CD4-positive, alpha-beta T cell treated with Interleukin-2 at 100 ng/mL for 4 hours (primary cell): ENCODE data around the gene CCSER1.
"Not testable (repeated sequence)": the region's sequence is repeated elsewhere in the genome, so short reads cannot be mapped to it uniquely, and the experiment has no call there.

ENCODE experiments used
- DNase-seq: peaks from one replicate; pipeline ENCODE4 v3.0.0-alpha.2; 2020; ENCODE audit warnings: low spot score

Gene CCSER1

GRCh38 chr4:90299373-90299772, 172.2 kb downstream of the CCSER1 start:
- DNase-seq = no peak

DNA sequence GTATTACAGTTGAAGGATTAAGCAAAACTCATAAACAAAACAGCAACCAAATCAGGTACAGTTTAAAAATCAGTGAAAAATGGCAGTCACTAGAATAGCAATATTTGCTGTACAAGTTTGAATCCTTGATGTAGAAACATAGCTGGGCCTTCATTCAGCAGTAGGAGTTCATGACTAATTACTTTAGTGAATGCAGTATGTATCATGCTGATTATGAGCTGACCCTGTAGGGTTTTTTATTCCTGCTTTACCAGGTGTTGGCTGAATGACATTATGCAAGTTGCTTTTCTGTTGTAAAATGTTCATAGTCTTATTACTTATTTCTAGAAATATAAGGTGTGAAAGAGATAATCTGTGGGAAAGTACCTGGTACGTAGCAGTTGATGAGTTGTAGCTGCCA, 179.6 kb downstream of the CCSER1 start:
- no peak for DNase-seq

DNA sequence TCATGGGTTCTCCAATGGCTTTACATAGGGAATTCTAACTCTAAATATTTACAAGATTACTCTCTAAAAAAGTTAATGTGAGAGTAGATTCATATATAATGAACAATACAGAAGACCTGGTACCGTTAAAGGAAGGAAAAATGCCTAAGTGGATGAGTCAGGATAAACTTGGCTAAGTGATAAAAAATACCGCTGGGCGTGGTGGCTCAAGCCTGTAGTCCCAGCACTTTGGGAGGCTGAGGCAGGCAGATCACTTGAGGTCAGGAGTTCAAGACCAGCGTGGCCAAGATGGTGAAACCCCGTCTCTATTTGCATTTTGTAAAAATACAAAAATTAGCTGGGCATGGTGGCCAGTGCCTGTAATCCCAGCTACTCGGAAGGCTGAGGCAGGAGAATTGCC, 189.9 kb downstream of the CCSER1 start:
- DNase-seq = not testable (repeated sequence)

GRCh38 chr4:90317785-90318184, 190.6 kb downstream of the CCSER1 start:
- DNase-seq = no peak

DNA sequence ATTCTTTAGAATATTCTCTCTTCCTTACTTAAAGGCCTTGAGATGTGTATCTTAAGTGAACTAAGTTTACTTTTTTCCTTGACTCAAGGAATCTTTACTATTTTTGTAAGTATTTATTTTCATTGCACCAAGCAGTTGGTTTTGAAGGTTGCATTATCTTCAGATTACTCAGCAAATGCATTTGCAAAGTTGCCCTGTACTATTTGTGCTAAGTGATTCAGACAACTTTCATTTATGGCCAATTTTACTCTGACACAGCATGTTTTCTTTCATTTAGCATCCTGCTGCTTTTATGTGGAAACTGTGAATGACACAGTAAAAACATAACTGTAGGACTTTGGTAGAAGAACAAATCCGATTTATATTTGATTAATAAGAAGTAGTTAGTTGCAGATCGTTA, 191.0 kb downstream of the CCSER1 start:
- no peak for DNase-seq

GRCh38 chr4:90328558-90328957, 201.4 kb downstream of the CCSER1 start:
- no peak for DNase-seq

DNA sequence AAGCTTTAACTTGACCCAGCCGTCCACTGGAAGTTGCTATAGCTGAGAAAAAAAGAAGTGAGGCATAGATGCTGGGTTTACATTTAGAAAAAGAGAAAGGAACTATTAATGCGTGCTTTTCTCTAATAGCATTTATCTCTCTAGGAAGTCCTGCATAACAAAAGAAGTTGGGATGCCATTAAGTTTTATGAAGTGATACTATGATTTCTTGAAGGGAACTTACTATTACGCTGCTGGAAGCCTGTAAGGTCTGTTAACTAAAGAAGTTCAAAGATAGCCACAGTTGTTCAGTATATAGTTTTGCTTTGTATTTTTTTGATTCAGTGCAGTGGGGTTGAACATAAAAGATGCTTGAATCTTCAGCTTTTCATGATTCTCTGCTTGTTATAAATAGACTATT, 203.4 kb downstream of the CCSER1 start:
- no peak for DNase-seq

DNA sequence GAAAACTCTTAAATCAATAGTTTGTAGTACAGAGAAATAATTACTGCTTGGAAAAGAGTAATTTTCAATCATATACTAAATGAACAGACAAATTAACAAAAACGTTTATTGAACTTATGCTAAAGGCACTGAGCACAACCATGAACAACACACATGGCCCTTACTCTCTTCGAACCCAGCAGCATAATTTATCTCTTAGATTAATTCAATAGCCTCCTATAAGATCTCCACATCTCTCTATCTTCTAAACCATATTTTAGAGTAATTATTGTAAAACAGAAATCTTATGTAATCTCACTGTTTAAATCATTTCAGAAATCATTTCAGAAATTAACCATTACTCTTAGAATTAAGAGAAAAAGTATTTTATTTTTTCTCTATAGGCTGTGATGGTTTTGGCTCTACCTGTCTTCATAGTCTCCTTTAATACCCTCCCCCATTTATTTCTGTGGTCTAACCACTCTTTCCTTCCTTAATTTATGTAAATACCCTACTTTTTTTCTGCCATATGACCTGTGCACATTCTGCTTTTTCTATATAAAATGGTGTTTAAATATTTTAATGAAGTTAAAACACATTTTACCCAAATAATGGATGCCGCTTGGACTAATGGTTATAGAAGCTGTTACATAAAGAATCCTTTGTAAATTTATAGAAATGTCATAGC, 218.5 kb downstream of the CCSER1 start:
- no peak for DNase-seq

- DNase-seq = no peak
Observed at GRCh38 chr4:90349636-90350035, 222.4 kb downstream of the CCSER1 start.

DNA sequence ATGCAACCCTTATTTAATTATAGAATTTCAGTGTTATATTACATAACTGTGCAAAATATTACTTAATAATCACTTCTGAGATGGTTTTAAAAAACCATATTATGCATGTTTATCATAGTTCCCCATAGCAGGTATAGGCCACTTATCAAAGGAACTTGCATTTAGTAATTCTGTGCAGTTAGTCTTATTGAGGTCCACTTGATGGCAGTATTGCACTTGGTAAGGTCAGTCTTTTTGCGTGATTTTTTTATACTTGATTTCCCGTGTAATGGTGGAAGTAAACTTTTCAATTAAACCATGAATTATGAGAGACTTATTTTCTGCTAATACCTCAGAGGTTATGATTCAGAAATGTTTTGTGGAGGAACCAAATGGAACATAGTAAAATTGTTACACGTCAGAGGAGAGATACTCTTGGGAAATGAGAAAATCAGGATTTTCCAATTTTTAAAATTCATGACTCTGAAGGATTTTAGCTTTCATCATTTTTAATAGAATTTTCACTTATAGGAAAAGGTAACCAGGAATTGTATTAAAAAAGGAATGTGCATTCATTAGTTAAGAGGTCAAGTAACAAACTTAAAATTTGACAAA, 230.0 kb downstream of the CCSER1 start:
- no peak for DNase-seq

GRCh38 chr4:90375081-90375480, 247.9 kb downstream of the CCSER1 start:
- DNase-seq = no peak

- DNase-seq = no peak
Observed at GRCh38 chr4:90393215-90393614, 266.0 kb downstream of the CCSER1 start.

- DNase-seq = no peak
Observed at GRCh38 chr4:90403781-90404180, 276.6 kb downstream of the CCSER1 start.

- DNase-seq = not testable (repeated sequence)
Observed at GRCh38 chr4:90407897-90408296, 280.7 kb downstream of the CCSER1 start.

DNA sequence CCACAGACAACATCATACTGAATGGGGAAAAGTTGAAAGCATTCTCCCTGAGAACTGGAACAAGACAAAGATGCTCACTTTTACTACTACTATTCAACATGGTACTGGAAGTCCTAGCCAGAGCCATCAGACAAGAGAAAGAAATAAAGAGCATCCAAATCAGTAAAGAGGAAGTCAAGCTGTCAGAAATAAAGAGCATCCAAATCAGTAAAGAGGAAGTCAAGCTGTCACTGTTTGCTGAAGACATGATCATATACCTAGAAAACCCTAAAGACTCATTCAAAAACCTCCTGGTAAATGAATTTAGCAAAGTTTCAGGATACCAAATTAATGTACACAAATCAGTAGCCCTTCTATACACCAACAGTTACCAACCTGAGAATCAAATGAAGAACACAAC, 285.6 kb downstream of the CCSER1 start:
- not testable (repeated sequence) for DNase-seq

DNA sequence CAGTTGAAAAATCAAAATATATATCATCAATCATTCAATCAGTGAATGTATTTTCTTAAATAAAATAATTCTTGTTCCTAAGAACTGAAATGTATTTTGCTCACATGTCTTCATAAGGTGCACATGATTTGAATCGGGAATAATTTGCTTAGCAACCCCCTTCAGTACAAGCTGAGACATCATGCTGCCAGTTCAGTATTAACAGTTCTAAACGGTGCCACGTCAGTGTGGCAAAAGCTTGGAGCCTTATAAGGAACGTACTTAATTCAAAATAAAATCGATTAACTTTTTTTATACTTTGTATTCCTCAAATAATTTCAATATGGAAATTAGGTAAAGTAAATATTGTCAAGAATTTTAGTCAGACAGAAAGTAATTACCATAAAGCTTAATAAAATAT, 287.9 kb downstream of the CCSER1 start:
- no peak for DNase-seq

DNA sequence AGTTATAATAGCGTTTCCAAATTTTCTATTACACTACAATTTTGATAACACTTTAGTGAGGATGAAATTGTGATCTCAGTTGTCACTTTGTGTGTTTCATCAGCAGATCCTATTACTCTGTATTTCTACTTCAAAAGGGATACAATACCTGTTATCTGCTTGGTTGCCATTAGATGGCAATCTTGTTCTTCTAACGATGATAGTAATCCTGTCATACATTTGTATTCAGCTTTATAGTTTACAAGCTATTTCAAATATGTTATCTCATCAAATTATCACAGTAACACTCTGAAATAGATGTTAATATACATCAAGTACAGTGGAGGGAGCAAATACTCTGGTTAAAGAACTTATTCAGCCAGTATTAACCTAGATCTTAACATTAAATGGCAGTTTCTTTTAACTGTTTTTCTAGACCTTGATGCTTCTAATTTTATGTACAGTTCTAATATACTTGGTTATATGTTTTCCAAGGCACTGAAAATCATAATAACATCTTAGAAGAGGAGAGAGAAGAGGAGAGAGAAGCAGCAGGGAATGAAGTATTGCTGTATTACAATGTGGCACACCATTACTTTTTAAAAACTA, 292.0 kb downstream of the CCSER1 start:
- DNase-seq = no peak

DNA sequence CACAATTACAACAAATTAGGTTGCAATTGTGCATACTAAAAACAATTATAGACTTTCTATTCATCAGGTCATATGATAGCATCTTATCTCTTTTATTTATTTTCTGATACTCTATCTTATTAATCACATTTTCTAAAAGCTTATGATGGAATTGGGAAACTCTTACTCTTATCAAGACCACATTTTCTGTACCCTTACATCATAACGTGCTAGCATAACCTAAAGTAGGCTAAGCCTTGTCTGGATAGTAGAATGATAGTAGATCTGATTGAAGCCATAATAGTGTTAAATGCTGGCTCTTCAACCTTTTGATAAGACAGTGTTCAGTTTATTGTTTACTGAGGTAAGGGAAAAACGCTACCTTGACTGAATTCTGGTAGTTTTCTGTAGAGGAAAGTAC, 294.0 kb downstream of the CCSER1 start:
- DNase-seq = no peak

DNA sequence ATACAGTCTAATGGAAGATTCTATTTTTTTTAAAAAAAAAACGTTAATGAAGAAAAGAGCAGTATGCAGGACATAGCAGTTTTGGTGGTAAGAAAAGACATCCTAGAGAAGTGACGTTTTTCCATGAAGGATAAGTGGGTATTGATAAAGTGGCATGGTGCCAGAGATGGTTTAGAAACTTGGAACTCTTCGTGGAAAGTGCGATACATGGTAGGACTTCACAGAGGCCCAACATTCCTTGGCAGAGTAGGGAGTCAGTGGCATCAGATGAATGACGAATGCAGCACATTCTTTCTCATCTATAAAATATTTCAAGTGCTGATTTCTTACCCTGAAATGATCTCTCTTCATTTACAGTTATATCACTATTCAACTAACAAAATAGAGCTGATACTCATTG, 298.7 kb downstream of the CCSER1 start:
- DNase-seq = no peak

DNA sequence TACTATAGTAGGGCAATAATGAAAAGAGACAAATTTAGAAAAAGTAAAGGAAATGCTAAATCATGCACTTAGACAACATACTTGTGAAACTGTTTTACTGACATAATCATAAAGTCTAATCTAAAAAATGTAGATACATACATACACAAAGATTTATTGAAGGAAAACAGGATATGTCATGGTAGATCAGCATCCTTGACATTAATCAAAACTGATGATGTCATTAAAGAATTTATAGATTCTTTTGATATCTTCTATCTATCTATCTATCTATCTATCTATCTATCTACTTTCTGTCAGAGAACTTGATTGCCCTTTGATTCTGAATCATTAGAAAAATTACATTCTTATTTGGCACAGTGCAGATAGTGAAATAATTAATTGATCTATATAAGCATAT, 311.3 kb downstream of the CCSER1 start:
- DNase-seq = no peak

DNA sequence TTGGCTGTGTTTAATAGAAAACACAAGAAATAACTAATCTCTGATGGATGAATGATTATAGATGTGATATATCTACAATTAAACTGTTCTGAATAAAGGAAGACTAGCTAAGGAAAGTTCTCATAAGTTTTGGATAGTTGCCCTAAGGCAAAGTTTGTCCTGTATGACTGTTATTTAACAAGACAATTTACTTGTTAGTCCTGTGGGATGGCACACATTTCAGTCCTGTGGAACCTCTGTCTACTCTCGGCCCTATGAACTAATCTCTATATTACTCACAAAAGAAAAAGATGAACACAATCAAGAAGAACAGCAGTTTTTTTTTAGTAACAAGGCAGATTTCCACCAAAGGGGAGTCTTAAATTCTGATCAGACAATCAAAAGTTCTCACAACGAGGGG, 314.6 kb downstream of the CCSER1 start:
- DNase-seq = no peak

DNA sequence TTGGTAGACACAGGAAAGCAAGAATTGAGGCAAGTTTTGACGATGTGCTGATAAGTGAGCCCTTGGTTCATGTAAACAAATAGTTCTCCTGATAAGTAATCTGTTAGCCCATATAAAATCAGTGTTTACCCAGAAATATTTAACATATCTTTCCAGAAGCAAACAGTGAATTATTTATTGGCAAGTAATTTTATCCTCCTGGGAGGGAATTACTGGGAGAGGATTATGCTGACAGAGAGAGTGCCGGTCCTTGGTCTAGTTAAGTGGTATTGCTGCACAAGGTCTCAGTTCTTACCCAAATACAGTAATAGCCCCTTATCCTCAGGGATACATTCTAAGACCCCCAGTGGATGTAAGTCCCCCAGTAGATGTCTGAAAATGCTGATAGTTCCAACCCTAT, 315.4 kb downstream of the CCSER1 start:
- no peak for DNase-seq

DNA sequence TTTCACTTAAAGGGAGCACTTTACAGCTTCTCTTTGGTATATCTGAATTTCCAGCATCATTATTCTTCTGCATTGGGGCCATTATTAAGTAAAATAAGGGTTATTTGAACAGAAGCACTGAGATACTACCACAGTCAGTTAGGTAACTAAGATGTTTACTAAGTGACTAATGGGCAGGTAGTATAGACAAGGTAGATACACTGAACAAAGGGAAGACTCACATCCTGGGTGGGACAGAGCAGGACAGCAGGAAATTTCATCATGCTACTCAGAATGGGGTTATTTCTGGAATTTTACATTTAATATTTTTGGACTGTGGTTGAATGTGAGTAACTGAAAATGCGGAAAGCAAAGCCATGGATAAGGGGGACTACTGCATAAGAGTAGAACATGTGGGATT, 316.0 kb downstream of the CCSER1 start:
- DNase-seq = no peak

DNA sequence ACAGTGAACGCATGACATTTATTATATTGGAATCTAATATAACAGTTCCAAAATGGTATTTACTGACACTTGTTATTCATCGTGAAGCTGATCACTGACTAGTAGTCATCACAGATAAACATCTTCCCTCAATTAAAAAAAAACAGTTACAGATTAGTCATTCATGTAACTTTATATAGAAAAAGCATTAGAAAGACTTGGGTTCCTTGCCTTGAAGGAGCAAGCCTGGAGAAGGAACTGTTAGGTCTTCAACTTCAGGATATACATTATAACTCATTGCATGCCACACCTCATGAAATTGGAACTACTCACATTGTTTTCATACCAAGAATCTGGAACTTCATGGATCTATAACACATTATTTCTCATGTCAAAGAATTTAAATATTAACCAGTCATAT, 317.7 kb downstream of the CCSER1 start:
- no peak for DNase-seq
